A673 (cell line): Measurements from ENCODE around the gene RNF38.

Source experiments
- EZH2 ChIP-seq: fragments of 200-600 bp; sonication (generic); IDR thresholded peaks from 2 replicates; pipeline ENCODE4 v1.6.1; 2017; ENCODE audit warnings: borderline replicate concordance, low read depth, mild to moderate bottlenecking, mixed read lengths, antibody characterized with exemption, low read length; ENCODE audit not compliant: poor library complexity, severe bottlenecking
- TF ChIP-seq, protein P1 (sequence below): fragments of 300-800, 200-600 bp; sonication (generic); conservative IDR thresholded peaks from 2 replicates; pipeline ENCODE4 v1.5.1; 2017; ENCODE audit warnings: low read depth, mild to moderate bottlenecking, antibody characterized with exemption, low read length, moderate library complexity, mixed read lengths

DNA sequence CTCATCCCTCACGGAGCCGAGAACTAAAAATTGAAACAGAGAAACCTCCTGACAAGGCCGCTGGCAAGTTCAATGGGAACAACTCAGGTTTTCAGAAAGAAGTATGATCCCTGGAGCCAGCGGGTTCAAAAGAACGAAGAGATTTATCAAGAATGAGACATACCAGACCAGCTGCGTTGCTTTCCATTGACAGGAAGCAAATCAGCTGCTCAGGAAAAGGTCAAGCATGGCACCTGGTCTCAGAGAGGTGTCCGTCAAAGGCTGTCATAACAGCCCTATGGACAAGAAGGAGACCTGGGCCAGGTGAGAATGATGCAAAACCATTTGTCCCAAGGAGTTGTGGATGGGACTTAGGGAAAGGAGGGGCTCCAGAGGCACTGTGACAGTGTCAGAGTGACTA lies 106.9 kb downstream of the RNF38 start:
- TF ChIP-seq, protein P1, sequence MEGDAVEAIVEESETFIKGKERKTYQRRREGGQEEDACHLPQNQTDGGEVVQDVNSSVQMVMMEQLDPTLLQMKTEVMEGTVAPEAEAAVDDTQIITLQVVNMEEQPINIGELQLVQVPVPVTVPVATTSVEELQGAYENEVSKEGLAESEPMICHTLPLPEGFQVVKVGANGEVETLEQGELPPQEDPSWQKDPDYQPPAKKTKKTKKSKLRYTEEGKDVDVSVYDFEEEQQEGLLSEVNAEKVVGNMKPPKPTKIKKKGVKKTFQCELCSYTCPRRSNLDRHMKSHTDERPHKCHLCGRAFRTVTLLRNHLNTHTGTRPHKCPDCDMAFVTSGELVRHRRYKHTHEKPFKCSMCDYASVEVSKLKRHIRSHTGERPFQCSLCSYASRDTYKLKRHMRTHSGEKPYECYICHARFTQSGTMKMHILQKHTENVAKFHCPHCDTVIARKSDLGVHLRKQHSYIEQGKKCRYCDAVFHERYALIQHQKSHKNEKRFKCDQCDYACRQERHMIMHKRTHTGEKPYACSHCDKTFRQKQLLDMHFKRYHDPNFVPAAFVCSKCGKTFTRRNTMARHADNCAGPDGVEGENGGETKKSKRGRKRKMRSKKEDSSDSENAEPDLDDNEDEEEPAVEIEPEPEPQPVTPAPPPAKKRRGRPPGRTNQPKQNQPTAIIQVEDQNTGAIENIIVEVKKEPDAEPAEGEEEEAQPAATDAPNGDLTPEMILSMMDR, result no peak
- TF ChIP-seq EZH2, result no peak
